SK-N-SH (cell line): Measurements from ENCODE around the gene KRTAP15-1. TPM values are rescaled to one million over a fixed set of nuclear protein-coding genes. Genes with fewer than 3 reads are reported as not detected.
A peak's percentile ranks its signal among the peaks of the same experiment; 100 is the strongest.

Experiments
- CTCF ChIA-PET: fragments of 300-600, 350-600 bp; formaldehyde crosslinking; extraction: SDS; loops from one replicate; lab custom pipeline; 2021; lab: Yijun Ruan, JAX
- POLR2A ChIA-PET: fragments of 350-600 bp; sonication (Branson Sonifier 250); formaldehyde crosslinking; extraction: SDS; loops from one replicate; lab custom pipeline; 2020; ENCODE audit warnings: antibody characterized with exemption, inconsistent platforms; lab: Yijun Ruan, JAX
- DNase-seq: peaks from one replicate; pipeline ENCODE4 v3.0.0; 2012
- H2AFZ ChIP-seq: fragments of 200-600 bp; sonication (generic); 2 replicates; pipeline ENCODE4 v1.8.1; 2016; ENCODE audit warnings: antibody characterized with exemption, mild to moderate bottlenecking, low read depth
- H3F3A ChIP-seq: fragments of 200-600 bp; sonication (generic); replicated peaks from 2 replicates; pipeline ENCODE3; 2016; ENCODE audit warnings: antibody characterized with exemption, mild to moderate bottlenecking; ENCODE audit not compliant: insufficient read depth
- H3K27ac ChIP-seq, 2 experiments: fragments of 200-500 bp in 1 of 2; fragments of 200-600 bp in 1 of 2; sonication (Bioruptor generic) in 1 of 2; sonication (generic), shearing (Covaris generic) in 1 of 2; 2 replicates each; pipeline versions ENCODE4 v1.5.1 to v1.6.1; 2014 to 2016; ENCODE audit warnings: low read depth in 2 of 2, inconsistent platforms in 1 of 2, low read length in 1 of 2, mild to moderate bottlenecking in 1 of 2, mixed read lengths in 1 of 2
- H3K27me3 ChIP-seq: fragments of 200-600 bp; sonication (generic), shearing (Covaris generic); 2 replicates; pipeline ENCODE4 v1.6.1; 2016; ENCODE audit warnings: mixed run types; ENCODE audit not compliant: insufficient read depth
- H3K36me3 ChIP-seq, 2 experiments: fragments of 200-500 bp in 1 of 2; fragments of 200-600 bp in 1 of 2; sonication (Bioruptor generic) in 1 of 2; sonication (generic) in 1 of 2; replicated peaks in 1 of 2; 2 replicates each; pipeline versions ENCODE3 to v1.5.1; 2014 to 2016; ENCODE audit warnings: low read length in 1 of 2, mild to moderate bottlenecking in 1 of 2; ENCODE audit not compliant: insufficient read depth in 2 of 2, control insufficient read depth in 1 of 2
- H3K4me1 ChIP-seq, 2 experiments: fragments of 200-500 bp in 1 of 2; fragments of 200-600 bp in 1 of 2; sonication (Bioruptor generic) in 1 of 2; sonication (generic), shearing (Covaris generic) in 1 of 2; 2 replicates each; pipeline versions ENCODE4 v1.5.1 to v1.6.1; 2014 to 2016; ENCODE audit warnings: low read depth in 1 of 2, low read length in 1 of 2, mixed run types in 1 of 2; ENCODE audit not compliant: insufficient read depth in 2 of 2, control insufficient read depth in 1 of 2
- H3K4me2 ChIP-seq: fragments of 200-600 bp; sonication (generic), shearing (Covaris generic); 2 replicates; pipeline ENCODE4 v1.6.1; 2017; ENCODE audit warnings: mixed run types
- H3K4me3 ChIP-seq, 2 experiments: fragments of 200-500 bp in 1 of 2; fragments of 200-600 bp in 1 of 2; sonication (Bioruptor generic) in 1 of 2; sonication (generic), shearing (Covaris generic) in 1 of 2; 2 replicates each; pipeline versions ENCODE4 v1.5.1 to v1.8.1; 2014 to 2016; ENCODE audit warnings: low read depth in 2 of 2, inconsistent platforms in 1 of 2, low read length in 1 of 2, mild to moderate bottlenecking in 1 of 2, mixed read lengths in 1 of 2, moderate library complexity in 1 of 2
- H3K79me2 ChIP-seq: fragments of 200-600 bp; sonication (generic); 2 replicates; pipeline ENCODE4 v1.8.1; 2017; ENCODE audit warnings: mild to moderate bottlenecking; ENCODE audit not compliant: insufficient read depth
- H3K9ac ChIP-seq: fragments of 200-600 bp; sonication (generic); 2 replicates; pipeline ENCODE4 v1.6.1; 2017; ENCODE audit warnings: mixed run types
- H3K9me2 ChIP-seq: fragments of 200-600 bp; sonication (generic); 2 replicates; pipeline ENCODE4 v1.6.1; 2017; ENCODE audit warnings: mixed run types
- H3K9me3 ChIP-seq: fragments of 200-600 bp; sonication (generic); 2 replicates; pipeline ENCODE4 v1.6.1; 2017; ENCODE audit warnings: mixed run types, mild to moderate bottlenecking, moderate library complexity
- H4K20me1 ChIP-seq: fragments of 200-600 bp; sonication (generic); 2 replicates; pipeline ENCODE4 v1.6.1; 2017; ENCODE audit warnings: mild to moderate bottlenecking, mixed run types; ENCODE audit not compliant: insufficient read depth
- CHD2 ChIP-seq: fragments of 150-350 bp; IDR thresholded peaks from 2 replicates; pipeline ENCODE4 v1.6.1; 2018; ENCODE audit warnings: low read length; ENCODE audit not compliant: partially characterized antibody
- CTCF ChIP-seq: fragments of 200-600 bp; sonication (generic); IDR thresholded peaks from 2 replicates; pipeline ENCODE4 v1.6.1; 2017; ENCODE audit warnings: antibody characterized with exemption, mild to moderate bottlenecking, moderate library complexity
- EP300 ChIP-seq, 2 experiments: IDR thresholded peaks; 2 replicates each; pipeline versions ENCODE4 v1.4.0 to v1.6.1; 2012; ENCODE audit warnings: borderline replicate concordance in 1 of 2, low read depth in 1 of 2, low read length in 1 of 2
- FOSL2 ChIP-seq: IDR thresholded peaks from 2 replicates; pipeline ENCODE4 v1.4.0; 2012; ENCODE audit warnings: low read depth, mild to moderate bottlenecking, moderate library complexity, borderline replicate concordance
- GABPA ChIP-seq: IDR thresholded peaks from 2 replicates; pipeline ENCODE4 v1.4.0; 2012; ENCODE audit warnings: low read depth, mild to moderate bottlenecking
- IRF3 ChIP-seq: fragments of 150-350 bp; IDR thresholded peaks from 2 replicates; pipeline ENCODE4 v1.6.1; 2016; ENCODE audit warnings: mild to moderate bottlenecking, low read depth, low read length
- MAX ChIP-seq: IDR thresholded peaks from 2 replicates; pipeline ENCODE4 v1.4.0; 2012; ENCODE audit warnings: low read depth
- MEF2A ChIP-seq: IDR thresholded peaks from 2 replicates; pipeline ENCODE4 v1.4.0; 2012; ENCODE audit warnings: low read depth, borderline replicate concordance
- RAD21 ChIP-seq: IDR thresholded peaks from 2 replicates; pipeline ENCODE4 v1.6.1; 2012; ENCODE audit warnings: mild to moderate bottlenecking, low read length
- SMC3 ChIP-seq: IDR thresholded peaks from 2 replicates; pipeline ENCODE4 v1.6.1; 2012; ENCODE audit warnings: low read depth, low read length, improper control_type of control experiment
- USF1 ChIP-seq: IDR thresholded peaks from 2 replicates; pipeline ENCODE4 v1.4.0; 2012; ENCODE audit warnings: low read depth, borderline replicate concordance
- WGBS: methylation state at CpG from one replicate; pipeline ENCODE4 v1.1.6; 2017; ENCODE audit warnings: low lambda C conversion rate; 5-methylcytosine and 5-hydroxymethylcytosine counted together
- polyA plus RNA-seq, 3 experiments: library from polyadenylated mRNA; depleted of rRNA; stranded (reverse); fragments of >200 nt; gene quantifications; 2 replicates each; pipeline ENCODE4 v1.2.3, GENCODE V29; 2012

The KRTAP15-1 gene
- polyA plus RNA-seq, 1 of the 3 experiments (the other 2 are of a cell fraction) = not detected

- WGBS = 2% methylated on average over 10 of the region's 10 CpGs
- Histone ChIP-seq H3K27me3 (no peaks in the 10 kb centered on the region; the same call in 1 of the 2 replicates), H3K36me3 (no peaks in the 10 kb centered on the region), H3K4me2 (no peak overlapping the region), H3K9me3 (no peaks in the 10 kb centered on the region), H4K20me1 (no peaks in the 10 kb centered on the region), H3K27ac (no peak overlapping the region), H3K79me2 (no peaks in the 10 kb centered on the region), H3K4me3 (no peak overlapping the region), H3K9ac (no peak overlapping the region), H3F3A (no peaks in the 10 kb centered on the region), H2AFZ (no peak overlapping the region), H3K9me2 (no peaks in the 10 kb centered on the region), H3K4me1 (no peaks in the 10 kb centered on the region)
- TF ChIP-seq CTCF (peak; percentile 65), SMC3 (peak; percentile 28; the same call in 1 of the 2 replicates), MEF2A (no peak), RAD21 (peak; percentile 44)
- ChIA-PET POLR2A (no interaction called here), CTCF (interaction anchor here (0.6 to 2.6 kb wide), 16 partner anchors 8 to 468 kb away, joined by 3 to 11 read pairs (median 4); no protein-coding TSS in a partner anchor)
- DNase-seq = peak; percentile 33
Observed at GRCh38 chr21:30434033-30434631, 5.9 kb upstream of the KRTAP15-1 start.

GRCh38 chr21:30437010-30437565 lies 3.0 kb upstream of the KRTAP15-1 start:
- no peak overlapping the region for H3K4me2 ChIP-seq
- H3K9me3 ChIP-seq = no peaks in the 10 kb centered on the region
- H4K20me1 ChIP-seq = no peaks in the 10 kb centered on the region
- no peaks in the 10 kb centered on the region for H3F3A ChIP-seq
- CTCF ChIA-PET = no interaction called here
- no peaks in the 10 kb centered on the region for H3K4me1 ChIP-seq
- H3K9me2 ChIP-seq = no peaks in the 10 kb centered on the region
- no peak overlapping the region for H3K4me3 ChIP-seq
- H3K79me2 ChIP-seq = no peaks in the 10 kb centered on the region
- TF ChIP-seq MAX (no peak), GABPA (no peak), FOSL2 (no peak), USF1 (no peak), IRF3 (no peak), CHD2 (no peak), EP300 (IDR thresholded peaks at IDR 0.05; ENCODE audit: borderline replicate concordance in 1 of 2, low read depth in 1 of 2, low read length in 1 of 2) (no peak)
- TF ChIP-seq, all 33 proteins: peak for 0
- WGBS = 5% methylated on average over 3 of the region's 3 CpGs
- Histone ChIP-seq H3K27ac (no peak overlapping the region), H3K9ac (no peak overlapping the region), H2AFZ (no peak overlapping the region), H3K36me3 (no peaks in the 10 kb centered on the region), H3K27me3 (peaks cover 5% of the 10 kb centered on the region; the same call in 1 of the 2 replicates)
- POLR2A ChIA-PET = no interaction called here
- DNase-seq = no peak
